GM19239 (cell line): ENCODE results near the gene STK32C.

Experiments used
- DNase-seq: peaks from one replicate; pipeline ENCODE4 v3.0.0; 2011; ENCODE audit warnings: low spot score; ENCODE audit not compliant: insufficient read length
- FAIRE-seq: peaks from 2 replicates; lab custom pipeline; 2011; peaks lifted over from hg19 to GRCh38; lab: Jason Lieb, UNC

STK32C gene

GRCh38 chr10:132193907-132194552 lies 113.7 kb downstream of the STK32C start:
- no peak for DNase-seq
- FAIRE-seq: no peak

- FAIRE-seq (no peak), DNase-seq (no peak)
Observed at GRCh38 chr10:132192991-132193665, 114.6 kb downstream of the STK32C start.

- no peak for DNase-seq
- no peak for FAIRE-seq
Observed at GRCh38 chr10:132192076-132192975, 115.4 kb downstream of the STK32C start.

GRCh38 chr10:132189810-132190422 lies 117.8 kb downstream of the STK32C start:
- FAIRE-seq: no peak
- no peak for DNase-seq

- FAIRE-seq: no peak
- no peak for DNase-seq
Observed at GRCh38 chr10:132189016-132189415, 118.7 kb downstream of the STK32C start.

GRCh38 chr10:132188331-132188730 lies 119.4 kb downstream of the STK32C start:
- DNase-seq: no peak
- FAIRE-seq: no peak

GRCh38 chr10:132187430-132188138 lies 120.2 kb downstream of the STK32C start:
- DNase-seq: no peak
- FAIRE-seq: no peak

GRCh38 chr10:132186488-132187429 lies 121.0 kb downstream of the STK32C start, which contains the start of gene DPYSL4:
Gene DPYSL4 (plus strand): TSS chr10:132186948. CDS start chr10:132187064, 116 bp downstream.
- FAIRE-seq (no peak), DNase-seq (peak; percentile 72)

GRCh38 chr10:132185601-132186487 lies 121.9 kb downstream of the STK32C start:
- FAIRE-seq (no peak), DNase-seq (no peak)

- FAIRE-seq (no peak), DNase-seq (no peak)
Observed at GRCh38 chr10:132184816-132185593, 122.7 kb downstream of the STK32C start.

- no peak for FAIRE-seq
- no peak for DNase-seq
Observed at GRCh38 chr10:132183046-132183445, 124.7 kb downstream of the STK32C start.

GRCh38 chr10:132182591-132182990 lies 125.2 kb downstream of the STK32C start:
- DNase-seq (no peak), FAIRE-seq (no peak)

- DNase-seq (no peak), FAIRE-seq (no peak)
Observed at GRCh38 chr10:132181691-132182425, 125.9 kb downstream of the STK32C start.

GRCh38 chr10:132180736-132181135 lies 127.0 kb downstream of the STK32C start:
- FAIRE-seq (no peak), DNase-seq (no peak)

GRCh38 chr10:132179551-132180392 lies 128.0 kb downstream of the STK32C start:
- DNase-seq (no peak), FAIRE-seq (no peak)
